ENCODE results near the gene ARHGAP31.

Gene ARHGAP31

GRCh38 chr3:119257111-119257510, 37.1 kb upstream of the ARHGAP31 start:
- Histone ChIP-seq H3K27me3 (ENCODE audit: insufficient read depth, poor library complexity, severe bottlenecking) (no peaks in the 10 kb centered on the region), H3K4me3 (replicated peaks; ENCODE audit: insufficient read depth, low read length) (no peak overlapping the region), H3K27ac (replicated peaks) (no peak overlapping the region)
- TF ChIP-seq POLR2AphosphoS5 (IDR thresholded peaks at IDR 0.05; ENCODE audit: low read depth) (no peak), SPI1 (IDR thresholded peaks at IDR 0.05; ENCODE audit: borderline replicate concordance, low read depth) (no peak)
- DNase-seq (ENCODE audit: low read depth in 1 of 2, low spot score in 1 of 2): no peak

- H3K27me3 ChIP-seq (ENCODE audit: insufficient read depth, poor library complexity, severe bottlenecking): no peaks in the 10 kb centered on the region
- TF ChIP-seq REST (IDR thresholded peaks at IDR 0.05; ENCODE audit: insufficient replicate concordance, low read depth) (no peak), GABPA (IDR thresholded peaks at IDR 0.05; ENCODE audit: low read depth) (no peak), CTCF (IDR thresholded peaks at IDR 0.05; ENCODE audit: insufficient read depth, low read length) (no peak), SPI1 (IDR thresholded peaks at IDR 0.05; ENCODE audit: borderline replicate concordance, low read depth) (no peak), POLR2AphosphoS5 (IDR thresholded peaks at IDR 0.05; ENCODE audit: low read depth) (no peak)
- H3K4me3 ChIP-seq (replicated peaks; ENCODE audit: insufficient read depth, low read length): no peak overlapping the region
- H3K27ac ChIP-seq (replicated peaks): no peak overlapping the region
- no peak for DNase-seq (ENCODE audit: low read depth in 1 of 2, low spot score in 1 of 2)
These were observed 36.4 kb upstream of the ARHGAP31 start for GRCh38 chr3:119257654-119258410.

- no peak for DNase-seq (ENCODE audit: low read depth in 1 of 2, low spot score in 1 of 2)
- Histone ChIP-seq H3K27me3 (ENCODE audit: insufficient read depth, poor library complexity, severe bottlenecking) (no peaks in the 10 kb centered on the region), H3K27ac (replicated peaks) (no peak overlapping the region), H3K4me3 (replicated peaks; ENCODE audit: insufficient read depth, low read length) (no peak overlapping the region)
- TF ChIP-seq REST (IDR thresholded peaks at IDR 0.05; ENCODE audit: insufficient replicate concordance, low read depth) (no peak), POLR2AphosphoS5 (IDR thresholded peaks at IDR 0.05; ENCODE audit: low read depth) (no peak), SPI1 (IDR thresholded peaks at IDR 0.05; ENCODE audit: borderline replicate concordance, low read depth) (no peak; the same call in 1 of the 2 replicates), CTCF (IDR thresholded peaks at IDR 0.05; ENCODE audit: insufficient read depth, low read length) (no peak), GABPA (IDR thresholded peaks at IDR 0.05; ENCODE audit: low read depth) (no peak)
These were observed 35.3 kb upstream of the ARHGAP31 start for GRCh38 chr3:119258915-119259314.

GRCh38 chr3:119259821-119260220, 34.4 kb upstream of the ARHGAP31 start:
- H3K27ac ChIP-seq (replicated peaks): no peak overlapping the region
- no peak for TF ChIP-seq REST (IDR thresholded peaks at IDR 0.05; ENCODE audit: insufficient replicate concordance, low read depth)
- TF ChIP-seq CTCF (IDR thresholded peaks at IDR 0.05; ENCODE audit: insufficient read depth, low read length): no peak
- DNase-seq (ENCODE audit: low read depth in 1 of 2, low spot score in 1 of 2): no peak
- no peaks in the 10 kb centered on the region for H3K27me3 ChIP-seq (ENCODE audit: insufficient read depth, poor library complexity, severe bottlenecking)
- H3K4me3 ChIP-seq (replicated peaks; ENCODE audit: insufficient read depth, low read length): no peak overlapping the region
